HepG2 (cell line): ENCODE measurements around the gene SND1. TPM values are rescaled to one million over a fixed set of nuclear protein-coding genes. Genes with fewer than 3 reads are reported as not detected.

Source experiments
- ATAD3A ChIP-seq: sonication (generic); formaldehyde crosslinking; IDR thresholded peaks from 2 replicates; pipeline ENCODE4 v1.4.0; 2020; ENCODE audit warnings: missing genetic modification reagents
- CREM ChIP-seq, 2 experiments: sonication (generic) in 1 of 2; formaldehyde crosslinking in 1 of 2; IDR thresholded peaks; 2 replicates each; pipeline versions ENCODE4 v1.4.0 to v1.6.1; 2016 to 2020; ENCODE audit warnings: antibody characterized with exemption in 1 of 2, mild to moderate bottlenecking in 1 of 2, missing genetic modification reagents in 1 of 2
- FOXK1 ChIP-seq: sonication (generic); formaldehyde crosslinking; IDR thresholded peaks from 2 replicates; pipeline ENCODE4 v1.4.0; 2020; ENCODE audit warnings: low read depth, missing genetic modification reagents, borderline replicate concordance
- GATAD2A ChIP-seq: IDR thresholded peaks from 2 replicates; pipeline ENCODE4 v1.6.1; 2016
- HDAC1 ChIP-seq: sonication (generic); formaldehyde crosslinking; IDR thresholded peaks from 2 replicates; pipeline ENCODE4 v1.5.1; 2020; ENCODE audit warnings: mild to moderate bottlenecking, missing genetic modification reagents
- ISL2 ChIP-seq: sonication (generic); formaldehyde crosslinking; IDR thresholded peaks from 2 replicates; pipeline ENCODE4 v1.5.0; 2020; ENCODE audit warnings: missing genetic modification reagents
- JUN ChIP-seq: sonication (generic); formaldehyde crosslinking; IDR thresholded peaks from 2 replicates; pipeline ENCODE4 v1.4.0; 2020; ENCODE audit warnings: mild to moderate bottlenecking, missing genetic modification reagents
- KDM6A ChIP-seq: IDR thresholded peaks from 2 replicates; pipeline ENCODE4 v1.6.1; 2016; ENCODE audit warnings: low read depth
- KLF12 ChIP-seq: sonication (generic); formaldehyde crosslinking; IDR thresholded peaks from 2 replicates; pipeline ENCODE4 v1.4.0; 2020; ENCODE audit warnings: missing genetic modification reagents, borderline replicate concordance
- MED8 ChIP-seq: sonication (generic); formaldehyde crosslinking; IDR thresholded peaks from 2 replicates; pipeline ENCODE4 v1.8.1; 2023; ENCODE audit warnings: mild to moderate bottlenecking, missing genetic modification reagents; ENCODE audit not compliant: insufficient replicate concordance
- MXD3 ChIP-seq: IDR thresholded peaks from 2 replicates; pipeline ENCODE4 v1.6.1; 2016; ENCODE audit warnings: mild to moderate bottlenecking, missing biosample characterization, missing genetic modification reagents
- NAIF1 ChIP-seq: sonication (generic); formaldehyde crosslinking; IDR thresholded peaks from 2 replicates; pipeline ENCODE4 v1.5.0; 2020; ENCODE audit warnings: mild to moderate bottlenecking, missing genetic modification reagents, borderline replicate concordance
- NR2F2 ChIP-seq: IDR thresholded peaks from 2 replicates; pipeline ENCODE4 v1.6.1; 2012; ENCODE audit warnings: low read depth, inconsistent platforms, borderline replicate concordance
- NR2F6 ChIP-seq, 2 experiments: IDR thresholded peaks; 2 replicates each; pipeline ENCODE4 v1.6.1; 2016; ENCODE audit warnings: antibody characterized with exemption in 1 of 2, mild to moderate bottlenecking in 1 of 2
- POGZ ChIP-seq: sonication (generic); formaldehyde crosslinking; IDR thresholded peaks from 2 replicates; pipeline ENCODE4 v1.4.0; 2020; ENCODE audit warnings: mild to moderate bottlenecking, missing genetic modification reagents
- RCOR2 ChIP-seq: IDR thresholded peaks from 2 replicates; pipeline ENCODE4 v1.6.1; 2016; ENCODE audit warnings: missing biosample characterization, missing genetic modification reagents
- RXRA ChIP-seq: sonication (generic); formaldehyde crosslinking; IDR thresholded peaks from 2 replicates; pipeline ENCODE4 v1.5.1; 2020; ENCODE audit warnings: missing genetic modification reagents
- SALL1 ChIP-seq: sonication (generic); formaldehyde crosslinking; IDR thresholded peaks from 2 replicates; pipeline ENCODE4 v1.8.0; 2022; ENCODE audit warnings: mild to moderate bottlenecking, missing genetic modification reagents
- SNAI1 ChIP-seq: sonication (generic); formaldehyde crosslinking; IDR thresholded peaks from 2 replicates; pipeline ENCODE4 v1.5.0; 2020; ENCODE audit warnings: mild to moderate bottlenecking, missing genetic modification reagents, borderline replicate concordance
- SNAPC5 ChIP-seq: sonication (generic); formaldehyde crosslinking; IDR thresholded peaks from 2 replicates; pipeline ENCODE4 v1.8.1; 2023; ENCODE audit warnings: mild to moderate bottlenecking, missing genetic modification reagents, borderline replicate concordance
- SRF ChIP-seq: IDR thresholded peaks from 2 replicates; pipeline ENCODE4 v1.6.1; 2011; ENCODE audit warnings: mild to moderate bottlenecking, low read depth, low read length, moderate library complexity
- TCF7 ChIP-seq: sonication (generic); IDR thresholded peaks from 2 replicates; pipeline ENCODE4 v1.6.1; 2016; ENCODE audit warnings: antibody characterized with exemption, low read depth
- ZNF205 ChIP-seq: IDR thresholded peaks from 2 replicates; pipeline ENCODE4 v1.6.1; 2018; ENCODE audit warnings: missing biosample characterization, missing genetic modification reagents
- ZNF207 ChIP-seq: fragments of 450-650 bp; IDR thresholded peaks from 2 replicates; pipeline ENCODE4 v1.6.1; 2016; ENCODE audit warnings: antibody characterized with exemption, borderline replicate concordance
- ZNF570 ChIP-seq: sonication (generic); formaldehyde crosslinking; IDR thresholded peaks from 2 replicates; pipeline ENCODE4 v1.4.0; 2020; ENCODE audit warnings: mild to moderate bottlenecking, missing genetic modification reagents, borderline replicate concordance
- ZSCAN9 ChIP-seq: IDR thresholded peaks from 2 replicates; pipeline ENCODE4 v1.6.1; 2016; ENCODE audit warnings: borderline replicate concordance
- polyA plus RNA-seq, 8 experiments: library from polyadenylated mRNA; depleted of rRNA in 3 of 8; stranded (reverse) in 7 of 8; unstranded in 1 of 8; fragments of >200 nt; fragmentation: Illumina TruSeq in 4 of 8; extraction: Trizol in 4 of 8; gene quantifications; 2 replicates each; pipeline versions ENCODE4 v1.2.1 to v1.2.3, GENCODE V29; 2011 to 2016; ENCODE audit warnings: low read depth in 4 of 8, missing spikeins in 1 of 8, mixed read lengths in 1 of 8; ENCODE audit not compliant: insufficient read depth in 1 of 8
- total RNA-seq, 5 experiments: library from RNA; depleted of rRNA; stranded (reverse); fragments of >200 nt; fragmentation: Illumina TruSeq; extraction: Trizol; gene quantifications; 2 replicates each; pipeline ENCODE4 v1.2.3, GENCODE V29; 2016; ENCODE audit warnings: low read depth in 1 of 5
- TF ChIP-seq, protein P1 (sequence below): sonication (generic); formaldehyde crosslinking; IDR thresholded peaks from 2 replicates; pipeline ENCODE4 v1.4.0; 2020; ENCODE audit warnings: missing genetic modification reagents
- TF ChIP-seq, protein P2 (sequence below): sonication (generic); formaldehyde crosslinking; IDR thresholded peaks from 2 replicates; pipeline ENCODE4 v1.5.0; 2020; ENCODE audit warnings: missing genetic modification reagents, mild to moderate bottlenecking, borderline replicate concordance

The SND1 gene
- total and polyA plus RNA-seq, 2 of the 13 experiments (the other 11 are each of a cell fraction or from before 2014, with no cell fraction given) = 110 to 182 TPM

DNA sequence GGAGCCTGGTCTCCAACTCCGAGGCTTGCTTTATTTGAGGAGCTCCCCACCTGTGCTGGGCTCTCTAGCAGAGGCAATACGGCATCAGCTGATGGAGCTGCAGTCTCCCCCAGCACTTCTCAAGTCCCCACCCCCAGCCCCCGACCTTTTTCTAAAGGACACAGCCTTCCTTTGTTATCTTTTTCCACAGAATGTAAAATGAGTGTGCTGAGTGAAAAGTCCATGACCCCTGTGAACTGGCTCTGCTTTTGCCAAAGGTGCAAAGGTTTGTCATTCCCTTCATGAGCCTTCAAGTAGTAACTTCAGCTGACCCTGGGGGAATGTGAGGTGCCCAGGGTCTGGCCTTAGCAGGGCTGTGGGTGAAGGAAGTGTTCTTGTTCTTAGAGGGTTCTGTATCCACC is 353.8 kb downstream of the SND1 start (continued):
- TF ChIP-seq, protein P1, sequence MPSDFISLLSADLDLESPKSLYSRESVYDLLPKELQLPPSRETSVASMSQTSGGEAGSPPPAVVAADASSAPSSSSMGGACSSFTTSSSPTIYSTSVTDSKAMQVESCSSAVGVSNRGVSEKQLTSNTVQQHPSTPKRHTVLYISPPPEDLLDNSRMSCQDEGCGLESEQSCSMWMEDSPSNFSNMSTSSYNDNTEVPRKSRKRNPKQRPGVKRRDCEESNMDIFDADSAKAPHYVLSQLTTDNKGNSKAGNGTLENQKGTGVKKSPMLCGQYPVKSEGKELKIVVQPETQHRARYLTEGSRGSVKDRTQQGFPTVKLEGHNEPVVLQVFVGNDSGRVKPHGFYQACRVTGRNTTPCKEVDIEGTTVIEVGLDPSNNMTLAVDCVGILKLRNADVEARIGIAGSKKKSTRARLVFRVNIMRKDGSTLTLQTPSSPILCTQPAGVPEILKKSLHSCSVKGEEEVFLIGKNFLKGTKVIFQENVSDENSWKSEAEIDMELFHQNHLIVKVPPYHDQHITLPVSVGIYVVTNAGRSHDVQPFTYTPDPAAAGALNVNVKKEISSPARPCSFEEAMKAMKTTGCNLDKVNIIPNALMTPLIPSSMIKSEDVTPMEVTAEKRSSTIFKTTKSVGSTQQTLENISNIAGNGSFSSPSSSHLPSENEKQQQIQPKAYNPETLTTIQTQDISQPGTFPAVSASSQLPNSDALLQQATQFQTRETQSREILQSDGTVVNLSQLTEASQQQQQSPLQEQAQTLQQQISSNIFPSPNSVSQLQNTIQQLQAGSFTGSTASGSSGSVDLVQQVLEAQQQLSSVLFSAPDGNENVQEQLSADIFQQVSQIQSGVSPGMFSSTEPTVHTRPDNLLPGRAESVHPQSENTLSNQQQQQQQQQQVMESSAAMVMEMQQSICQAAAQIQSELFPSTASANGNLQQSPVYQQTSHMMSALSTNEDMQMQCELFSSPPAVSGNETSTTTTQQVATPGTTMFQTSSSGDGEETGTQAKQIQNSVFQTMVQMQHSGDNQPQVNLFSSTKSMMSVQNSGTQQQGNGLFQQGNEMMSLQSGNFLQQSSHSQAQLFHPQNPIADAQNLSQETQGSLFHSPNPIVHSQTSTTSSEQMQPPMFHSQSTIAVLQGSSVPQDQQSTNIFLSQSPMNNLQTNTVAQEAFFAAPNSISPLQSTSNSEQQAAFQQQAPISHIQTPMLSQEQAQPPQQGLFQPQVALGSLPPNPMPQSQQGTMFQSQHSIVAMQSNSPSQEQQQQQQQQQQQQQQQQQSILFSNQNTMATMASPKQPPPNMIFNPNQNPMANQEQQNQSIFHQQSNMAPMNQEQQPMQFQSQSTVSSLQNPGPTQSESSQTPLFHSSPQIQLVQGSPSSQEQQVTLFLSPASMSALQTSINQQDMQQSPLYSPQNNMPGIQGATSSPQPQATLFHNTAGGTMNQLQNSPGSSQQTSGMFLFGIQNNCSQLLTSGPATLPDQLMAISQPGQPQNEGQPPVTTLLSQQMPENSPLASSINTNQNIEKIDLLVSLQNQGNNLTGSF (CRISPR knock-in tag) = no peak
- TF ChIP-seq ZSCAN9 (CRISPR knock-in tag) = no peak
- TF ChIP-seq ISL2 (CRISPR knock-in tag) = 0 out of 2 replicates have a peak, but pooled peaks have one; percentile 18
- peak; percentile 94 for TF ChIP-seq NR2F2
- TF ChIP-seq NR2F6 (IDR thresholded peaks at IDR 0.05) = peak; percentile 92
- peak; percentile 85 for TF ChIP-seq NR2F6 (CRISPR knock-in tag; IDR thresholded peaks at IDR 0.05)
- TF ChIP-seq JUN (CRISPR knock-in tag) = no peak
- TF ChIP-seq KLF12 (CRISPR knock-in tag) = no peak
- no peak for TF ChIP-seq ZNF207
- TF ChIP-seq SRF = 0 out of 2 replicates have a peak, but pooled peaks have one; percentile 21
- TF ChIP-seq NAIF1 = no peak
- TF ChIP-seq ZNF205 (CRISPR knock-in tag) = no peak; the same call in 1 of the 2 replicates
- no peak for TF ChIP-seq ZNF570 (CRISPR knock-in tag)
- no peak for TF ChIP-seq MED8
- TF ChIP-seq CREM (IDR thresholded peaks at IDR 0.05) = peak; percentile 24; the same call in 1 of the 2 replicates
- TF ChIP-seq CREM (CRISPR knock-in tag; IDR thresholded peaks at IDR 0.05) = no peak
- TF ChIP-seq SALL1 = peak; percentile 40; the same call in 1 of the 2 replicates
- no peak for TF ChIP-seq RCOR2 (CRISPR knock-in tag)
- TF ChIP-seq SNAPC5 (CRISPR knock-in tag) = no peak
- peak; percentile 39; the same call in 1 of the 2 replicates for TF ChIP-seq POGZ (CRISPR knock-in tag)
- TF ChIP-seq MXD3 = no peak
- no peak for TF ChIP-seq FOXK1
- TF ChIP-seq KDM6A (CRISPR knock-in tag) = no peak
- TF ChIP-seq TCF7 = 0 out of 2 replicates have a peak, but pooled peaks have one; percentile 14
- no peak for TF ChIP-seq ATAD3A (CRISPR knock-in tag)
- TF ChIP-seq, protein P2, sequence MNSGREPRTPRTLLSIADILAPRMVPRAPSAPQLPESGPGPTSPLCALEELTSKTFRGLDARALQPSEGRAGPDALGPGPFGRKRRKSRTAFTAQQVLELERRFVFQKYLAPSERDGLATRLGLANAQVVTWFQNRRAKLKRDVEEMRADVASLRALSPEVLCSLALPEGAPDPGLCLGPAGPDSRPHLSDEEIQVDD (CRISPR knock-in tag) = no peak
- TF ChIP-seq RXRA (CRISPR knock-in tag) = peak; percentile 76
- TF ChIP-seq HDAC1 = peak; percentile 72
- TF ChIP-seq GATAD2A = peak; percentile 50; the same call in 1 of the 2 replicates
- TF ChIP-seq SNAI1 (CRISPR knock-in tag) = no peak
